ENCODE data around the gene TSPOAP1.

GRCh38 chr17:58303971-58304749 lies 24.4 kb downstream of the TSPOAP1 start:
- no peak for TF ChIP-seq ZNF8 (CRISPR knock-in tag; IDR thresholded peaks at IDR 0.05)
- no peak for TF ChIP-seq ZFP3 (CRISPR knock-in tag; IDR thresholded peaks at IDR 0.05)
- TF ChIP-seq, protein P1, sequence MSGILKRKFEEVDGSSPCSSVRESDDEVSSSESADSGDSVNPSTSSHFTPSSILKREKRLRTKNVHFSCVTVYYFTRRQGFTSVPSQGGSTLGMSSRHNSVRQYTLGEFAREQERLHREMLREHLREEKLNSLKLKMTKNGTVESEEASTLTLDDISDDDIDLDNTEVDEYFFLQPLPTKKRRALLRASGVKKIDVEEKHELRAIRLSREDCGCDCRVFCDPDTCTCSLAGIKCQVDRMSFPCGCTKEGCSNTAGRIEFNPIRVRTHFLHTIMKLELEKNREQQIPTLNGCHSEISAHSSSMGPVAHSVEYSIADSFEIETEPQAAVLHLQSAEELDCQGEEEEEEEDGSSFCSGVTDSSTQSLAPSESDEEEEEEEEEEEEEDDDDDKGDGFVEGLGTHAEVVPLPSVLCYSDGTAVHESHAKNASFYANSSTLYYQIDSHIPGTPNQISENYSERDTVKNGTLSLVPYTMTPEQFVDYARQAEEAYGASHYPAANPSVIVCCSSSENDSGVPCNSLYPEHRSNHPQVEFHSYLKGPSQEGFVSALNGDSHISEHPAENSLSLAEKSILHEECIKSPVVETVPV (CRISPR knock-in tag; IDR thresholded peaks at IDR 0.05), result no peak
- TF ChIP-seq PPARA (CRISPR knock-in tag; IDR thresholded peaks at IDR 0.05; ENCODE audit: borderline replicate concordance), result no peak; the same call in 1 of the 2 replicates
- no peak for TF ChIP-seq RARB (CRISPR knock-in tag; IDR thresholded peaks at IDR 0.05)
- TF ChIP-seq ZC3H10 (CRISPR knock-in tag; IDR thresholded peaks at IDR 0.05), result no peak
- TF ChIP-seq TOX (CRISPR knock-in tag; IDR thresholded peaks at IDR 0.05; ENCODE audit: borderline replicate concordance), result no peak
- no peak for TF ChIP-seq ISL1 (CRISPR knock-in tag; IDR thresholded peaks at IDR 0.05)
- TF ChIP-seq CSDC2 (CRISPR knock-in tag; IDR thresholded peaks at IDR 0.05), result no peak
- no peak for TF ChIP-seq ARNTL (CRISPR knock-in tag; IDR thresholded peaks at IDR 0.05; ENCODE audit: borderline replicate concordance, low read depth)
- TF ChIP-seq, protein P2, sequence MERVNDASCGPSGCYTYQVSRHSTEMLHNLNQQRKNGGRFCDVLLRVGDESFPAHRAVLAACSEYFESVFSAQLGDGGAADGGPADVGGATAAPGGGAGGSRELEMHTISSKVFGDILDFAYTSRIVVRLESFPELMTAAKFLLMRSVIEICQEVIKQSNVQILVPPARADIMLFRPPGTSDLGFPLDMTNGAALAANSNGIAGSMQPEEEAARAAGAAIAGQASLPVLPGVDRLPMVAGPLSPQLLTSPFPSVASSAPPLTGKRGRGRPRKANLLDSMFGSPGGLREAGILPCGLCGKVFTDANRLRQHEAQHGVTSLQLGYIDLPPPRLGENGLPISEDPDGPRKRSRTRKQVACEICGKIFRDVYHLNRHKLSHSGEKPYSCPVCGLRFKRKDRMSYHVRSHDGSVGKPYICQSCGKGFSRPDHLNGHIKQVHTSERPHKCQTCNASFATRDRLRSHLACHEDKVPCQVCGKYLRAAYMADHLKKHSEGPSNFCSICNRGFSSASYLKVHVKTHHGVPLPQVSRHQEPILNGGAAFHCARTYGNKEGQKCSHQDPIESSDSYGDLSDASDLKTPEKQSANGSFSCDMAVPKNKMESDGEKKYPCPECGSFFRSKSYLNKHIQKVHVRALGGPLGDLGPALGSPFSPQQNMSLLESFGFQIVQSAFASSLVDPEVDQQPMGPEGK (CRISPR knock-in tag; IDR thresholded peaks at IDR 0.05; ENCODE audit: borderline replicate concordance), result no peak
- TF ChIP-seq ZFP30 (CRISPR knock-in tag; IDR thresholded peaks at IDR 0.05), result no peak
